Common myeloid progenitor, CD34-positive (primary cell): ENCODE results near the gene HTN3.
"Not testable (repeated sequence)": the region's sequence is repeated elsewhere in the genome, so short reads cannot be mapped to it uniquely, and the experiment has no call there.

Experiments used
- CTCF ChIA-PET: fragments of 350-600 bp; sonication (Branson Sonifier 250); formaldehyde crosslinking; loops from one replicate; lab custom pipeline; 2021; ENCODE audit warnings: antibody characterized with exemption; lab: Charles Lee
- POLR2A ChIA-PET: fragments of 350-600 bp; sonication (Branson Sonifier 250); formaldehyde crosslinking; loops from one replicate; lab custom pipeline; 2021; ENCODE audit warnings: antibody characterized with exemption; lab: Charles Lee
- DNase-seq, 3 donors: peaks; one replicate each; pipeline versions ENCODE4 v3.0.0 to v3.0.0-alpha.2; 2013
- H3K27ac ChIP-seq, 2 experiments: 1 replicate in 1 of 2; 2 replicates in 1 of 2; pipeline ENCODE4 v1.7.0; 2013; ENCODE audit warnings: inconsistent platforms in 2 of 2, low read length in 2 of 2, mild to moderate bottlenecking in 2 of 2, low read depth in 1 of 2, moderate library complexity in 1 of 2; ENCODE audit not compliant: severe bottlenecking in 2 of 2, insufficient read depth in 1 of 2, poor library complexity in 1 of 2
- H3K27me3 ChIP-seq, 5 experiments: replicated peaks in 2 of 5; 1 replicate in 3 of 5; 2 replicates in 2 of 5; pipeline versions ENCODE4 v1.6.1 to v1.7.0; 2013; ENCODE audit warnings: low read length in 4 of 5, mild to moderate bottlenecking in 2 of 5, moderate library complexity in 2 of 5, inconsistent platforms in 1 of 5; ENCODE audit not compliant: insufficient read depth in 5 of 5, control insufficient read depth in 4 of 5
- H3K36me3 ChIP-seq, 4 experiments: 1 replicate in 2 of 4; 2 replicates in 2 of 4; pipeline versions ENCODE4 v1.6.1 to v1.7.0; 2013; ENCODE audit warnings: low read length in 3 of 4, control low read depth in 1 of 4, mild to moderate bottlenecking in 1 of 4; ENCODE audit not compliant: control insufficient read depth in 4 of 4, insufficient read depth in 4 of 4
- H3K4me1 ChIP-seq, 4 experiments: 1 replicate in 3 of 4; 2 replicates in 1 of 4; pipeline versions ENCODE4 v1.6.1 to v1.7.1; 2013; ENCODE audit warnings: low read length in 3 of 4, mild to moderate bottlenecking in 3 of 4, control low read depth in 1 of 4, inconsistent platforms in 1 of 4, moderate library complexity in 1 of 4; ENCODE audit not compliant: control insufficient read depth in 4 of 4, insufficient read depth in 4 of 4; ENCODE audit errors: control extremely low read depth in 1 of 4
- H3K4me3 ChIP-seq, 7 experiments: 1 replicate in 4 of 7; 2 replicates in 3 of 7; pipeline versions ENCODE4 v1.5.1 to v1.7.0; 2013; ENCODE audit warnings: mild to moderate bottlenecking in 7 of 7, low read length in 6 of 7, moderate library complexity in 6 of 7, inconsistent platforms in 2 of 7, low read depth in 2 of 7, control low read depth in 1 of 7; ENCODE audit not compliant: insufficient read depth in 4 of 7, control insufficient read depth in 1 of 7; ENCODE audit errors: extremely low read depth in 1 of 7
- H3K9me3 ChIP-seq, 5 experiments: 1 replicate in 4 of 5; 2 replicates in 1 of 5; pipeline versions ENCODE4 v1.6.1 to v1.7.1; 2013; ENCODE audit warnings: low read length in 4 of 5, mild to moderate bottlenecking in 2 of 5, inconsistent platforms in 1 of 5, low read depth in 1 of 5, moderate library complexity in 1 of 5; ENCODE audit not compliant: control insufficient read depth in 4 of 5, insufficient read depth in 2 of 5; ENCODE audit errors: control extremely low read depth in 1 of 5
- WGBS: methylation state at CpG from one replicate; pipeline ENCODE4 v1.1.5; 2013; ENCODE audit not compliant: insufficient coverage; 5-methylcytosine and 5-hydroxymethylcytosine counted together

HTN3 gene

GRCh38 chr4:70000711-70001110 is 27.5 kb upstream of the HTN3 start:
- H3K36me3 ChIP-seq: no peaks in the 10 kb centered on the region
- no CpG with 5 or more reads among the region's 1 CpG for WGBS
- H3K4me3 ChIP-seq: no peak overlapping the region
- no peaks in the 10 kb centered on the region for H3K27me3 ChIP-seq
- no peaks in the 10 kb centered on the region for H3K9me3 ChIP-seq
- DNase-seq: peak; percentile 9 to 57 (median 33)
- no peak overlapping the region for H3K27ac ChIP-seq
- POLR2A ChIA-PET: no interaction called here
- CTCF ChIA-PET: no interaction called here
- H3K4me1 ChIP-seq: no peaks in the 10 kb centered on the region

- CTCF ChIA-PET: no interaction called here
- POLR2A ChIA-PET: no interaction called here
- H3K27me3 ChIP-seq: no peaks in the 10 kb centered on the region
- no peaks in the 10 kb centered on the region for H3K4me1 ChIP-seq
- no peaks in the 10 kb centered on the region for H3K36me3 ChIP-seq
- no peak for DNase-seq
- H3K9me3 ChIP-seq: no peaks in the 10 kb centered on the region
- H3K27ac ChIP-seq: no peak overlapping the region
- no peak overlapping the region for H3K4me3 ChIP-seq
Observed at GRCh38 chr4:70002507-70002906, 25.8 kb upstream of the HTN3 start.

- H3K36me3 ChIP-seq: no peaks in the 10 kb centered on the region
- no peaks in the 10 kb centered on the region for H3K9me3 ChIP-seq
- no peaks in the 10 kb centered on the region for H3K27me3 ChIP-seq
- POLR2A ChIA-PET: no interaction called here
- no peak overlapping the region for H3K4me3 ChIP-seq
- CTCF ChIA-PET: no interaction called here
- no peaks in the 10 kb centered on the region for H3K4me1 ChIP-seq
- WGBS: 69% methylated on average over 2 of the region's 3 CpGs
- no peak overlapping the region for H3K27ac ChIP-seq
- no peak for DNase-seq
Observed at GRCh38 chr4:70008771-70009170, 19.5 kb upstream of the HTN3 start.

- H3K27ac ChIP-seq, H3K9me3 ChIP-seq, H3K27me3 ChIP-seq, H3K4me1 ChIP-seq, POLR2A ChIA-PET, H3K36me3 ChIP-seq, DNase-seq, CTCF ChIA-PET, H3K4me3 ChIP-seq: not testable (repeated sequence)
- WGBS: 100% methylated on average over 4 of the region's 10 CpGs
Observed at GRCh38 chr4:70019006-70019405, 9.3 kb upstream of the HTN3 start.

- no peaks in the 10 kb centered on the region for H3K36me3 ChIP-seq
- no peak for DNase-seq
- H3K9me3 ChIP-seq: no peaks in the 10 kb centered on the region
- no peak overlapping the region for H3K27ac ChIP-seq
- no peaks in the 10 kb centered on the region for H3K27me3 ChIP-seq
- H3K4me3 ChIP-seq: no peak overlapping the region
- no peaks in the 10 kb centered on the region for H3K4me1 ChIP-seq
- 96% methylated on average over 2 of the region's 2 CpGs for WGBS
- CTCF ChIA-PET: no interaction called here
- POLR2A ChIA-PET: no interaction called here
Observed at GRCh38 chr4:70023218-70023617, 5.0 kb upstream of the HTN3 start.

GRCh38 chr4:70027011-70027410 is 1.2 kb upstream of the HTN3 start:
- Histone ChIP-seq H3K4me1 (no peaks in the 10 kb centered on the region), H3K27ac (no peak overlapping the region), H3K4me3 (no peak overlapping the region), H3K27me3 (no peaks in the 10 kb centered on the region), H3K36me3 (no peaks in the 10 kb centered on the region), H3K9me3 (no peaks in the 10 kb centered on the region)
- WGBS: 93% methylated on average over 3 of the region's 5 CpGs
- no peak for DNase-seq
- ChIA-PET POLR2A (no interaction called here), CTCF (no interaction called here)

- H3K27ac ChIP-seq, CTCF ChIA-PET, POLR2A ChIA-PET, H3K9me3 ChIP-seq, H3K4me3 ChIP-seq, H3K36me3 ChIP-seq, H3K27me3 ChIP-seq, DNase-seq, H3K4me1 ChIP-seq: not testable (repeated sequence)
- WGBS: 91% methylated on average over 17 of the region's 18 CpGs
Observed at GRCh38 chr4:70037559-70037958, 9.3 kb downstream of the HTN3 start.

GRCh38 chr4:70039928-70040327 is 11.7 kb downstream of the HTN3 start:
- H3K27ac ChIP-seq, H3K9me3 ChIP-seq, DNase-seq, H3K27me3 ChIP-seq, H3K4me3 ChIP-seq, H3K36me3 ChIP-seq, CTCF ChIA-PET, POLR2A ChIA-PET, H3K4me1 ChIP-seq: not testable (repeated sequence)
